RKO (cell line): Measurements from ENCODE around the gene NPM3.

Source experiments
- DNase-seq: peaks from one replicate; pipeline ENCODE4 v3.0.0-alpha.2; 2016; ENCODE audit warnings: low spot score

NPM3 gene

GRCh38 chr10:101782811-101783735 lies at the start of gene NPM3:
Gene NPM3, minus strand, starts transcription at chr10:101783446. Its CDS starts 56 bp downstream, at chr10:101783390.
- peak; percentile 89 for DNase-seq

DNA sequence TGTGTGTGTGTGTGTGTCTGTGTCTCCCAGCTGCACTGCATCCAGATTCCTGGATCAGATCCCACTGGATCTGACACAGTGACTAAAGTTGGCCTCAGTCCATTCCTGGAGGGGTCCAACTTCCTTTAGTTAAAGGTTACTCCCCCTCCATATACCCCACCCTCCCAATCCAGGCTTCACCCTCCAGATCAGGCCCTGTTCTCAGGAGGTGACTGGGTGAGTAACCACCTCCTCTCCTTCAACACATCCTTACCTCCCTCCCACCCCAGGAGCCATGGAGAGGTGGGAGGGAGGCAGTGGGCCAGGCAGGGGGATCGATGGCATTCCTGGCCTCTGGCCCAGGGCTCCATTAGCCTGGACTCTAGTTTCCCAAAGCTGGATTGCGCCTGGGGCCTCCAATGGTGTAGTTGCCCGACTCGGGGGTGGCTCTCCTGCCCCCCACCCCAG lies 49.1 kb upstream of the NPM3 start:
- DNase-seq, result no peak

GRCh38 chr10:101831169-101831811 lies 48.0 kb upstream of the NPM3 start:
- no peak for DNase-seq

DNA sequence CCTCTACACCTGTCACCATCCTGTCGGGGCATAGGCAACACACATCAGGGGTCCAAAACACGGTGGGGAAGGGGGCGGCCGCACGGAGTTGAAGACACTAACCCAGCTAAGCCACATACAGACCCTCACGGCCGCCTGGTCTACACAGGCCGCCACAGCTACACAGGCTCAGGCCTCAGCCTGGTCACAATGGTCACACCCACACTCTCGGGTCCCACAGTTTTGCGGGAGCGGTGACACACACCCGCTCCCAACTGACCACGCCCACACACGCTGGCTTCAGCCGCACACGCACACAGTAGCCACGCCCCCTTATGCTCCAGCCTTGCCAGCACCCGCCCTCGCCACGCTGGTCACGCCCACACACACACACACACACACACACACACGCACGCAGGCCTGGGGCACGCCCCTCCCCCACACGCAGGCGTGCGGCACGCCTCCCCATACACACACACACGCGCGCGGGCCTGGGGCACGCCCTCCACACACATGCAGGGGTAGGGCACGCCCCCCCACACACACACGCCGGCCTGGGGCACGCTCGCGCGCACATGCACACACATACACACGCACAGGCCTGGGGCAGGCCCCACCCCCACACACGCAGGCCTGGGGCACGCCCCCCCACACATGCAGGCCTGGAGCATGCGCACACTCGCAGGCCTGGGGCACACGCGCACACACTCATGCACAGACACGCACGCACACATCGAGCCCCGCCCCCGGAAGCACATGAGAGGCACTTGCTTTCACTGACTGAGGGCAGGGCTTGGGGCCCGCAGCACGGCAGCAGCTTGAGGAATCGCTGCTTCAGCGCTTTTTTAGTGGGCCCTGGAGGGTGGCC lies 47.3 kb upstream of the NPM3 start:
- DNase-seq, result no peak

GRCh38 chr10:101829561-101830315 lies 46.5 kb upstream of the NPM3 start:
- DNase-seq, result no peak

DNA sequence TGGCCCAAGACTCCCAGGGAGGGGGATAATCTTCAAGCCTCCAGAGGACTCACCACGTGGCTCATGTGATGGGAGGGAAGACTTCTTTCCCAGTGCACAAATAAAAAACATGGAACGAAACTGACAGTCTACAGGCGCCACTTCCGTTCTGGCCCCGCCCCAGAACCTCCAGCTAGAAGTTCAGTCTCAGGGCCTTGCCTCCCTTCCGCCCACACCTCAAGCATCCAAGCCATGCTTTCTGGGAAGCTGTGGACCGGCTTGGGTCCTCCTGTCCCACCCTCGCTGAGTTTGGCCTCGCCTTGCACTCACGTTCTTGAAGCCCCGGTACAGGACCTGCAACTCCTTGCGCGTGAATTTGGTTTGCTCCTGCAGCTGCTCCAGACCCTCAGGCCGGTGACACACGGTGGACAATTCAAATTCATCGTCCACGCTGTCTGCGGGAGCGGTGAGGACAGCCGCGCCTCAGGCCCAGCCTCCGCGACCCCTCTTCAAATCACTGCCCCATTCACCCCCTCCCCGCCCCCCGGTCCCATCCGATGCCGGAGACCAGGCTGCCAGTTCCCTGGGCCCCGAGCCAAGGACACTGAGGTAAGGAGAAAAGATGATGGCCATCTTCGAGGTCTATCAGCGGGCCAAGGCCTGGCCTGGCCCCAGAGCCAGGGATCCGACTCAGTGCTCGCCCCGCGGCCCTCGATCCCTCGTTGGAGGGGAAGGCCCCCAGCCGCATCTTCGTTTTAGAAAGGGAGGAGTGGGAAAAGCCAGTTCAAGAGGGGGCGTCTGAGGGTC lies 45.7 kb upstream of the NPM3 start:
- DNase-seq, result no peak

DNA sequence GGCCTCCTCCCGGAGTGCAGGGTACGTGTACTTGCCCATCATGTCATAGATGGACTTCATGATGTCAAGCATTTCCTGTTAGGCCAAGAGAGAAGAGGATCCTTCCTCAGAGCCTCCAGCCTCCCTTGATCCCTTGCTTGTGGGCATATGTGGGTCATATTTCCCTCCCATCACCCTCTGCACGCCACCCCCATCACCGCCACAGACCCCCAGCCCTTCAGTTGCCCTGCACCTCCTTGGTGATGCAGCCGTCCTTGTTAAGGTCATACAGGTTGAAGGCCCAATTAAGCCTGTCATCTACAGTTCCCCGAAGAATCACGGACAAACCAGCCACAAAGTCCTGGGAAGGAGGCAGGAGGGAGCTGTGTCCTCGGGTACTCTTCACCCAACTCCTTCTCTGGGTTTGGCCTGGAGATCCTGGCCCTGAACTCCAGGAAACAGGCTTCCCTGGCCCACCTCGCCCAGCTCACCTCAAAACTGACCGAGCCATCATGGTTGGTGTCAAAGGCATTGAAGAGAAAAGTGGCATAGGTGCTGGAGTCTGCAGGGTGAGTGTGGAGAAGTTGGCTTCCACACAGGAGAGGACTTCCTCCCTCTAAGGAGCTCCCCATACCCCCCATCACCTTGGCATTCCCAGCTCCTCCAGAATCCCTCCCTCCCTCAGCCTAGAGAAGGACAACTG lies 44.8 kb upstream of the NPM3 start:
- no peak for DNase-seq

DNA sequence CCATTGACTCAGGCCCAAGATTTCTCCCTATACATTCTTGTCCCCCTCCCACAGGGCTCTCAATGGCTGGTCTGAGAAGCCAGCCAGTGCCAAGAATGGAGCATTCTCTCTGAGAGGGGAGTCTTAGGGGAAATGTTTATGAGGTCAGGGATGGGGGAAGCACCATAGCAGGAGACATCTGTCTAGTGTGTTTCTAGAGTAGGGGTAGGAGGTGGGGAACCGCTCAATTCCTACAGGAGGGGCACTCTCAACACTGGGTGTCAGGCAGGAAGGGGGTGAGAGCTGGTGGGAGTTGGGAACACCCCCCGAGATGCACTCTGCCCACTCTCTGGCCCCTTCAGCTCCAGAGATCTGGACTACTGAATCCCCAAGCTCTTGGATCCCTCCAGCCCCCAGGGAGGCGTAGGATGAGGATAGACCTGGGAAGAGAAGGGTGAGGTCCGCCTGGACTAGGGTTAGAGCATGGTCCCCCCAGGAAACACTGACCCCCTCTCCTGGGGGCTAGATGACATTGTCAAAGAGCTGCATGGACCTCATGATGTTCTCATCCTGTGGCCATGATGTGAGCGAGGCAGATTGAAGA lies 43.7 kb upstream of the NPM3 start:
- no peak for DNase-seq

DNA sequence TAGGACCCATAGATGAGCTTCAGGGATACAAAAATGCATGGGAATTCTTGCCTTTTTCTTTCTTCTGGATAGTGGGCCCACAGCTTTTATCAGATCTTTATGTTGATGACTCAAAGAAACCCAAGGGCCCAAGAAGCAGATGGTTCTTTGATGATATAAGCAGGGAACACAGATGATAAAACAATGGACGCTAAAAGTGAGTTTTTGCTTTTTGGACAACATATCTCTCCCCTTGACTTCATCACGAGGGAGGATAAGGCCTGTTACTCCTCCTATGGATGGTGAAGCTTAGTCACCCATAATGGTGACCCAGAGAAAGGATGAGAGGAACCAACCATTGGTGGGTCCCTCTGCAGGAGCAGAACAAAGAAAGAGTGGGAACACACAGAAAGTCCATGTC lies 41.5 kb upstream of the NPM3 start:
- DNase-seq, result no peak

DNA sequence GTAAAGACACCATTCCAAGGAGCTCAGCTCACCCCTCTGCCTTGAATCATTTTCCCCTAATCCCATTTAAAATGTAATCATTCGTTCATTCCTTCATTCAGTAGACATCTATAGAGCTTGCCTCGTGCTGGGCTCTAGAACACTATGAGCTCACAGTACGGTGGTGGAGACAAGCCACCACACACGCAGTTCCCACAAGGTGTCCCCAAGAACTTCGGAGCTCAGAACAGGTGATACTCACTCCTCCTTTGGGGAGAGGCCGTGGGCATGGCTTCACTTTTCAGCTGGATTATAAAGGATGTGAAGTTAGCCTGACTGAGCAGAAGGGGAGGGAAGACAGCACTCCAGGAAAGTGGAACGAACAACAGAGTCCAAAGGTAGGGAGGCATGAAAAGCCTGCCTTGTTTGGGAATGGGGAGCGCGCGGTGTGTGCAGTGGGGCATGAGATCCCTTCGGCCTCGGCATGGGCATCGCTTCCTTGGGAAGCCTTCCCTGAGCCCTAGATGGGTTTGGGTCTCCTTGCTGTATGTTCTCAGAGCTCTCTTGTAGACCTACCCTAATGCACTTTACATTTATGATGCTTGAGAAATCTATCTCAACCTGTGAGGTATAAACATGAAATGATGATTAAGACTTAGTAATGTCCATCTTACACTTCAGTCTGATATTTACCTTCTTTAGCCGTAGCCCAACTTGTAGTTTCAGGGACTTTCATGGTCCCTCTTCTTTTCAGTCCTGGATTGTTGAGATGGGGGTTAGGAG lies 35.8 kb upstream of the NPM3 start:
- DNase-seq, result peak; percentile 27

GRCh38 chr10:101818119-101818871 lies 35.0 kb upstream of the NPM3 start, which contains the start of gene OGA:
Gene OGA, minus strand, starts transcription at chr10:101818444. Its CDS starts 422 bp downstream, at chr10:101818022.
- DNase-seq, result peak; percentile 100

DNA sequence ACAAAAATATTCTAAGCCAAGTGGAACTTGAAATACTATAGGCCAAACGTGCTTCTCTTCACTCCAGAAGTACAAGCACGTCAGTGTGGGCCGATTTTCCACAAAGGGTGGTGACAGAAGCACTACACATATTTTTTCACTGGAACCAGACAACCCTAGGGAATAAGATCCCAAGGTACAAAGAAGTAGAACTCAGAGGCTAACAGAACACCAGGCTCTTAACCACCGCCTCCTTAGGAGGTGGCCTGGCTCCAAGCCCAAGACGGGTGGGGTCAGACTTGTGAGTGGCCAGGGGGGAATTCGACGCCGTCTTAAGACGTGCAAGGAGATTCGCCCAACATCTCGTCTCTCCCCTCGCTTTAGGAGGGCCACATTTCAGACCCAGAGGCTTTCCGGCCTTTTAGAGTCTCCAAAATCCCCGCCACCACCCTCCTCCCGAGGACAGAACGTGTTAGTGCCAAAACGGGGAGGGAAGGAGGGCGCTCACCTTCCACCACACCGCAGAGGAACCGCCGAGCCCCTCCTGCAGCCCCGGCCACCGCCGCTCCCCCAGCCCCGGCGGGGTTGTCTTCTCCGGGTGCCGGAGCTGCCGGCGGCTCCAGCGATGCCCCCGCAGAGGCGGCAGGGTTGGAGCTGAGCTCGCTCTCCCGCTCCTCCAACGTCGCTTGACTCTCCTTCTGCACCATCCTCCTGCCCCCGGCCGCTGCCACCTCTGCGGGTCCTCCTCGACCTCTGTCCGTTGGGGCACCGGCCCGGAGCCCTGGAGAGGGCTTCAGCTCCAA lies 34.3 kb upstream of the NPM3 start:
- DNase-seq, result peak; percentile 96

- no peak for DNase-seq
These were observed 33.7 kb upstream of the NPM3 start for GRCh38 chr10:101816913-101817336.

DNA sequence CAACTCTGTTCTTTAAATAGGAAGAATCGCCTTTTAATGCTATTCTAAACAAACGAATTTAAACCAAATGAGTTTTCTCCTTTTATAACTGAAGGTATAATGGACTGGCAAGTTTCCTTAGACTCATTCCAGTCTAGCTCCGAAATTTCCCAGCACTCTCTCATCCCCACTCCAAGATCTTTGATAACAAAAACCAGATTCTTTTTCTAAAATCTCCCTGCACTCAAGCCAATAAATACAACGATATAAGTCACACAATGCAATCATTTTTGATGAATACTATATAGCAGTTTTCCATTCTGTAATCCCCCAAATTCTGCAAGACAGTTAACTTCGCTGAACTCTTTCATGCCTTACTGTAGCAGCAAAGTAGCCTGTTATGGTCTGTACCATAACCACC lies 33.1 kb upstream of the NPM3 start:
- peak; percentile 33 for DNase-seq

GRCh38 chr10:101814466-101815071 lies 31.3 kb upstream of the NPM3 start:
- no peak for DNase-seq

- no peak for DNase-seq
These were observed 29.4 kb upstream of the NPM3 start for GRCh38 chr10:101812606-101813005.

DNA sequence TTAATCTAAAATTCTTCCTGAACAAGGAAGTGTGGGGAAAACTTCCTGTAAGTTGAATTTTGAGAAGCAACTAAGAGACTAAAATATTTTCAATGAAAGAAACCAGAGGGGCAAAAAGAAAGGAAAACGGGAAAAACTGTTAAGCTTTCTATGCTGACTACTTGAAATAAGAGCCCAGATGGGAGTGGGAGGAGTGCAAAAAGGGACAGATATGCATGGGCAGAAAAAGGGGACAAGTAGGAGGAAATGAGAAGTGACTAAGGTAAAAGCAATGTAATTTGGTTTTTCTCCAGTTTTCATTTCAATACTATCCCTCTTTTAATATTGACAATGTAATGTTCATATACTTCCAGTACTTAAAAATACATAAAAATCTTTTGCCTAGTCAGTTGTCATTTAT lies 23.9 kb upstream of the NPM3 start:
- no peak for DNase-seq
